Epithelial cell of proximal tubule (primary cell): ENCODE data around the gene TCEANC2. TPM values are rescaled to one million over a fixed set of nuclear protein-coding genes. Genes with fewer than 3 reads are reported as not detected.
"Not testable (repeated sequence)": the region's sequence is repeated elsewhere in the genome, so short reads cannot be mapped to it uniquely, and the experiment has no call there.

Experiments used
- DNase-seq: peaks from one replicate; pipeline ENCODE4 v3.0.0-alpha.2; 2011; ENCODE audit warnings: low read depth
- H3K4me3 ChIP-seq: 2 replicates; pipeline ENCODE4 v1.5.1; 2011; ENCODE audit warnings: low read depth, mild to moderate bottlenecking, low read length
- total RNA-seq: library from RNA; depleted of rRNA; stranded (reverse); fragments of >200 nt; gene quantifications from 2 replicates; pipeline ENCODE4 v1.2.3, GENCODE V29; 2015
- TF ChIP-seq, protein P1 (sequence below): conservative IDR thresholded peaks from 2 replicates; pipeline ENCODE4 v1.5.1; 2012; ENCODE audit warnings: low read depth, mild to moderate bottlenecking, low read length

TCEANC2 gene
- total RNA-seq, 1 donor from 2014 or later = 1.9 TPM

DNA sequence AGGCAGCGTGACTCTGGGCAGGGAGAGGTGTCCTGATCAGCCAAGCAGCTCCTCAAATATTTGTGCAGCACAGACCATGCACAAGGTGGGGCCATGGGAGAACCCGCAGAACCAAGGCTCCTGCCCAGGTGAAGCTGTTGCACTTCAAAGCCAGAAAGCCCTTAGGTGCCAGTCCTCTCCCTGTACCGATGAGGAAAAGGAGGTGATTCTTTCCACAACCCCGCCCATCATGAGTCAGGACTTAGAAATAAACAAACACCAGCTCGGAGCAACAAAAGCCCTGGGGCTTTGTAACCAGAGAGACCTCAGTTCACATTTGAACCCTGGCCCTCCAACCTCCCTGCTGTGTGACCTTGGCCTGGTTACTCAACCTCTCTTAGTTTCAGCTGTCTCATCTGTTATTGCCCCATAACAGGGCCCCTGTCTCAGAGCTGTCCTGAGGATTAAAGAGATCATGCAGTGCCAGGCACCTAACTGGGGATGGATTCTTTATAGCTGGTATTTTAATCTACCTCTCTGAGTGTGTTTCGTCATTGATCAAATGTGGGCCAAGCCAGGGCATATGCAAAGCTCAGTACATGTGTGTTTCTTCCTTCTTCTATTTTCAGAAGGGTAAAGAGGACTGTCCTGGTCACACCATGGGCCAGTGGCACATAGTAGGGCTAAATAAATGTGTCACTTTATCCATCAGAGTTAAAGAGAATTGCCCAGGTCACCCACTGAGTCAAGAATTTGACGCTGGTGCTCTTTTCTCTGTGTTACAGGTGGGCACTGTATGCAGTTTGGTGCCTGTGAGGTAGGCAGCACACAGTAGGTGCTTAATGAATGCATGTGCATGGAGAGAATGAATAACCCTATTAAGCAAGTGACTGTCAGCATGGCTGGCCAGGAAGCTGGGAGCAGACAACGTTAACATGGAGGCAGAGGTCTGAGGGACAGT lies 36.8 kb upstream of the TCEANC2 start:
- peak; percentile 25 for DNase-seq
- H3K4me3 ChIP-seq = no peak overlapping the region
- TF ChIP-seq, protein P1, sequence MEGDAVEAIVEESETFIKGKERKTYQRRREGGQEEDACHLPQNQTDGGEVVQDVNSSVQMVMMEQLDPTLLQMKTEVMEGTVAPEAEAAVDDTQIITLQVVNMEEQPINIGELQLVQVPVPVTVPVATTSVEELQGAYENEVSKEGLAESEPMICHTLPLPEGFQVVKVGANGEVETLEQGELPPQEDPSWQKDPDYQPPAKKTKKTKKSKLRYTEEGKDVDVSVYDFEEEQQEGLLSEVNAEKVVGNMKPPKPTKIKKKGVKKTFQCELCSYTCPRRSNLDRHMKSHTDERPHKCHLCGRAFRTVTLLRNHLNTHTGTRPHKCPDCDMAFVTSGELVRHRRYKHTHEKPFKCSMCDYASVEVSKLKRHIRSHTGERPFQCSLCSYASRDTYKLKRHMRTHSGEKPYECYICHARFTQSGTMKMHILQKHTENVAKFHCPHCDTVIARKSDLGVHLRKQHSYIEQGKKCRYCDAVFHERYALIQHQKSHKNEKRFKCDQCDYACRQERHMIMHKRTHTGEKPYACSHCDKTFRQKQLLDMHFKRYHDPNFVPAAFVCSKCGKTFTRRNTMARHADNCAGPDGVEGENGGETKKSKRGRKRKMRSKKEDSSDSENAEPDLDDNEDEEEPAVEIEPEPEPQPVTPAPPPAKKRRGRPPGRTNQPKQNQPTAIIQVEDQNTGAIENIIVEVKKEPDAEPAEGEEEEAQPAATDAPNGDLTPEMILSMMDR = no peak

GRCh38 chr1:54017979-54018378 lies 35.4 kb upstream of the TCEANC2 start, which contains the start of gene LDLRAD1:
TSS of gene LDLRAD1 (minus strand) at chr1:54018186. CDS start at chr1:54018112, 74 bp downstream.
- DNase-seq = no peak
- TF ChIP-seq, protein P1 = no peak
- H3K4me3 ChIP-seq = no peak within 1 kb of the TSS

DNA sequence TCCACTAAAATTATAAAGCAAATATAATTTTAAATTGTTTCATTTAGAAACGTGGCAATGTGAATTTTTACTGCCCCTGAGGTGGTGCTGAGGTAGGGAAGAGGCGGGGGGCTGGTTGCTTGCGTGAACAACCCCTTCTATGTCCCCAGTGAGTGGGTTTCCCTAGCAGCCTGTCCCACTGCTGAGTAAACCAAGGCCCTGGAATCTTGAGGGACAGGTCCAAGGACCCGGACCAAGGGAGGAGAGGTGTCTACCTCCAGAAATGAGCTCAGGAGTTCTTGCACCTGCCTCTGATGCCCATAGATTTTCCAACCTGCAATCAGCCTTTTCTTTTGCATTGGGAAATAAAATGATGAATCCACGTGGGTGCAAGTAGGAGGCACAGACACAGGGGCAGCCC lies 34.8 kb upstream of the TCEANC2 start:
- no peak overlapping the region for H3K4me3 ChIP-seq
- TF ChIP-seq, protein P1 = no peak
- no peak for DNase-seq

DNA sequence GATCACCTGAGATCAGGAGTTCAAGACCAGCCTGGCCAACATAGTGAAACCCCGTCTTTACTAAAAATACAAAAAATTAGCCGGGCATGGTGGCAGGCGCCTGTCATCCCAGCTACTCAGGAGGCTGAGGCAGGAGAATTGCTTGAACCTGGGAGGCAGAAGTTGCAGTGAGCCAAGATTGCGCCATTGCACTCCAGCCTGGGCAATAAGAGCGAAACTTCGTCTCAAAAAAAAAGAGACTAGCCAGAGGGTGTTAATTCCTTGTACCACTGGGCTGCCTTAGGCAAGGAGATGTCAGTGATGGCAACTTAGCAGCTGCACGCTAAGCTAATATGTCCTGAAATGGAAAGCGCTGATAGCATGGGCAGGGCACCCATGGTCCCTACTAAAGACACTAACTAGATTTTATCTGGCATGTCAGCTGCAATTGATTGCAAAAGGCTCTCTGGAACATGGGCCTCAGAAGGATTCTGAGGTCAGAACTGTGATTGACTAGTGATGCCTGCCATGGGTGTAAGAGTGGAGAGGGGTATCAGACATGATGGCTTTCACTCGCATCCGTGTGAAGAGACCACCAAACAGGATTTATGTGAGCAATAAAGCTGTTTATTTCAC lies 33.7 kb upstream of the TCEANC2 start:
- not testable (repeated sequence) for H3K4me3 ChIP-seq, DNase-seq

- no peak overlapping the region for H3K4me3 ChIP-seq
- TF ChIP-seq, protein P1 = no peak
- no peak for DNase-seq
These were observed 29.1 kb upstream of the TCEANC2 start for GRCh38 chr1:54024358-54024757.

DNA sequence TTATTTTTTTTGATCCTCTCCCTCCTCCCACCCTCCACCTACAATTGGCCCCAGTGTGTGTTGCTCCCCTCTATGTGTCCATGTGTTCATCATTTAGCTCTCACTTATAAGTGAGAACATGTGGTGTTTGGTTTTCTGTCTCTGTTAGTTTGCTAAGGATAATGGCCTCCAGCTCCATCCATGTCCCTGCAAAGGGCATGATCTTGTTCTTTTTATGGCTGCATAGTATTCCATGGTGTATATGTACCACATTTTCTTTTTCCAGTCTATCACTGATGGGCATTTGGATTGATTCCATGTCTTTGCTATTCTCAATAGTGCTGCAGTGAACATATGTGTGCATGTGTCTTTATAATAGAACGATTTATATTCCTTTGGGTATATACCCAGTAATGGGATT lies 28.6 kb upstream of the TCEANC2 start:
- DNase-seq, H3K4me3 ChIP-seq: not testable (repeated sequence)

GRCh38 chr1:54027848-54028247 lies 25.6 kb upstream of the TCEANC2 start:
- TF ChIP-seq, protein P1 = no peak
- no peak overlapping the region for H3K4me3 ChIP-seq
- DNase-seq = no peak
